ENCODE data around the gene KIF5C. TPM values are rescaled to one million over a fixed set of nuclear protein-coding genes. Genes with fewer than 3 reads are reported as not detected.

The KIF5C gene
- total and polyA plus RNA-seq, 7 donors = 0.22 to 1.1 (median 0.59) TPM

DNA sequence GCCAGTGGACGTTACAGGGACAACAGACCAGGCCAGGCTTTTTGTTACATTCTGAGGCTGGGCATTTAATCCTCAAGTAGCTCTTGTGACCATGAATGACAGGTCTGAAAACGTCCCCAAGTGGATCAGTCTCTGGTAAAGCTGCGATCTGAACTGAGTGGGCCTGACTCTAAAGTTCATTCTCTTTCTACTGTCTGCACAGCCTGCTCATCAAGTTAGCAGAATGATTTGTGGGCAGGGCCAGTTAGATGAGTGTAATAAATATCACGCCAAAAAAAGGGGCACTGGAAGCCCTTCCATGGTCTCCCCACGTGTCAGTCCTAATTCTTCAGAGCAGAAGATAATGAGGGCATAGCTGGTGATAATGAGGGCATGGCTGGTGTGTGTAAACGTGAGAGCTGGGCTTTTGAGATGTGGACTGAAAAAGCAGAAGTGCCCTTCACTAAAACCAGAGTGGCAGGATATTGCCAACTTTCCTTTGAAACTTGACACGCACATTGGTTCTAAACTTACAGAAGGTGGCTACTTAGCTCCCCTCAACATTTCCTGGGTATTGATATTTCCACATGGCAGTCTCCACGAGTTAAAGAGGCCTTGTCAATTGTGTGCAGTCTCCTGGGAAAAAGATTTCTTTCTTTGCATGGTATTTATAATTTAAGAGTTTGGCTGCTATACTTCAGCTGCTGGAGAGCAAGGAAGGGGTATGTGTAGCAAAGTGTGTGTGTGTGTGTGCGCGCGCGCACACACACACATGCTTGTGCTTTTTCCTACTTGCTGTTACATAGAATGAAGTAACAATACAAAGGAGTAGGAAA is 90.8 kb downstream of the KIF5C start:
- Histone ChIP-seq H3K36me3 (ENCODE audit: insufficient read depth in 1 of 2, low read depth in 1 of 2) (no peaks in the 10 kb centered on the region), H3K4me3 (no peak overlapping the region), H3K27ac (no peak overlapping the region), H3K9me3 (no peaks in the 10 kb centered on the region), H3K27me3 (ENCODE audit: insufficient read depth in 3 of 3, low read length in 2 of 3) (no peaks in the 10 kb centered on the region), H3K4me1 (no peaks in the 10 kb centered on the region)
- ATAC-seq = no peak
- intact Hi-C loops (cut with DNase I) = no loop called here
- DNase-seq = no peak
- WGBS, 3 donors = 56 to 66% (median 61%) methylated on average over 12 of the region's 12 CpGs
- TF ChIP-seq, protein P1, sequence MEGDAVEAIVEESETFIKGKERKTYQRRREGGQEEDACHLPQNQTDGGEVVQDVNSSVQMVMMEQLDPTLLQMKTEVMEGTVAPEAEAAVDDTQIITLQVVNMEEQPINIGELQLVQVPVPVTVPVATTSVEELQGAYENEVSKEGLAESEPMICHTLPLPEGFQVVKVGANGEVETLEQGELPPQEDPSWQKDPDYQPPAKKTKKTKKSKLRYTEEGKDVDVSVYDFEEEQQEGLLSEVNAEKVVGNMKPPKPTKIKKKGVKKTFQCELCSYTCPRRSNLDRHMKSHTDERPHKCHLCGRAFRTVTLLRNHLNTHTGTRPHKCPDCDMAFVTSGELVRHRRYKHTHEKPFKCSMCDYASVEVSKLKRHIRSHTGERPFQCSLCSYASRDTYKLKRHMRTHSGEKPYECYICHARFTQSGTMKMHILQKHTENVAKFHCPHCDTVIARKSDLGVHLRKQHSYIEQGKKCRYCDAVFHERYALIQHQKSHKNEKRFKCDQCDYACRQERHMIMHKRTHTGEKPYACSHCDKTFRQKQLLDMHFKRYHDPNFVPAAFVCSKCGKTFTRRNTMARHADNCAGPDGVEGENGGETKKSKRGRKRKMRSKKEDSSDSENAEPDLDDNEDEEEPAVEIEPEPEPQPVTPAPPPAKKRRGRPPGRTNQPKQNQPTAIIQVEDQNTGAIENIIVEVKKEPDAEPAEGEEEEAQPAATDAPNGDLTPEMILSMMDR (IDR thresholded peaks at IDR 0.05) = no peak

DNA sequence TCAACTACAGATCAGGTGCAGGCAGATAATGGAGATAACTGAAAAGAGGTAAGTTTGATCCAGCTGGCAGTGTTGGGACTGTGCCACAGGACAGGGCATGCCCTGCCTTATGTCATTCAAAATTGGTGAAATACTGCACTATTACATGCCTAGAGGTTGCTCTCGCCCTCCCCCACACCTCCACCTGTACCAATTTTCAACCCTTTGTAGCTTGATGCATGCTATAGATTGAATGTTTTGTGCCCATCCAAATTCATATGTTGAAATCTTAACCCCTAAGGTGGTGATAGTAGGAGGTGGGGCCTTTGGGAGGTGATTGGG is 91.4 kb downstream of the KIF5C start:
- Histone ChIP-seq H3K27ac (no peak overlapping the region), H3K36me3 (ENCODE audit: insufficient read depth in 1 of 2, low read depth in 1 of 2) (no peaks in the 10 kb centered on the region), H3K4me1 (no peaks in the 10 kb centered on the region), H3K4me3 (no peak overlapping the region), H3K27me3 (ENCODE audit: insufficient read depth in 3 of 3, low read length in 2 of 3) (no peaks in the 10 kb centered on the region), H3K9me3 (no peaks in the 10 kb centered on the region)
- TF ChIP-seq, protein P1 (IDR thresholded peaks at IDR 0.05) = no peak
- 95 to 100% (median 98%) methylated on average over 1 of the region's 1 CpG for WGBS, 3 donors
- ATAC-seq (no peak), DNase-seq (no peak)
- intact Hi-C loops (cut with DNase I) = no loop called here

DNA sequence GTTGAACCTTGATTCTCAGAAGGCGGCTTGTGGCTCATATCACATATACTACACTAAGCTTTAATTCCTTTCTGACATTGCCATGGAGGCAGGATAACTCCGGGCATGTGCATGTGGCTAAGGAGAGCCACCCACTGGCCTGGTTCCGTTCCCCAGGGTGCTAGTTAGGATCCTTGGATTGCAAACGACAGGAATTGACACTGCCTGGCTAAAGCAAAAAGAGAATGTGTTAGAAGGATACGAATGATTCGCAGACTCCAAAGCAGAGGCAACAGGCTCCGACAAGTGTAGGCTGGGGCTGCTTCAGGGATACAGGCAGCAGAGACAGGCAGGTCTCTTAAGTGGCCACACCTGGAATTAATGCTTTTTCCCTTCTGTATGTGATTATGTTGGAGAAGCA is 92.0 kb downstream of the KIF5C start:
- no peak overlapping the region for H3K4me3 ChIP-seq
- no peak overlapping the region for H3K27ac ChIP-seq
- TF ChIP-seq, protein P1 (IDR thresholded peaks at IDR 0.05) = no peak
- WGBS, 3 donors = 82 to 85% (median 85%) methylated on average over 7 of the region's 7 CpGs
- H3K4me1 ChIP-seq = no peaks in the 10 kb centered on the region
- H3K27me3 ChIP-seq (ENCODE audit: insufficient read depth in 3 of 3, low read length in 2 of 3) = no peaks in the 10 kb centered on the region
- no peak for DNase-seq
- no peaks in the 10 kb centered on the region for H3K36me3 ChIP-seq (ENCODE audit: insufficient read depth in 1 of 2, low read depth in 1 of 2)
- no peaks in the 10 kb centered on the region for H3K9me3 ChIP-seq
- intact Hi-C loops (cut with DNase I) = no loop called here
- no peak for ATAC-seq

DNA sequence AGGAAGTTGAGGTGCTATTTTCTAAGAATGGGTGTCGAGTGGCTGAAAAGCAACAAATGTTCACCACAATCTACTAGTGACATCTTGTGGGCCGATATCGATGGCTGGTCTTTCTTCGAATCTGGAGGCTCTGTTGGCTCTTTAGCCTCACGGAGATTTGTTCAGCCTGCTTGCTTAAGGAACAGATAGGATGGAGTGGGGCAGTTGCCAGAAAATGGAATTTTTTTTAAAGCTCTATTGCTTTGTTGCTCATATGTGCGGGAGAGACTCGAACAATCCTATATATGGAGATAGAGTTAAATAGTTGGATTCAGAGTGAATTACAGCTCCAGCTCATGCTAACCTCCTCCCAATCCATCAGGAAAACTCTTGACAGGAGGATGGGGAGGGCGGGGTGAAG is 92.6 kb downstream of the KIF5C start:
- Histone ChIP-seq H3K36me3 (ENCODE audit: insufficient read depth in 1 of 2, low read depth in 1 of 2) (no peaks in the 10 kb centered on the region), H3K4me3 (no peak overlapping the region), H3K4me1 (no peaks in the 10 kb centered on the region), H3K27me3 (ENCODE audit: insufficient read depth in 3 of 3, low read length in 2 of 3) (no peaks in the 10 kb centered on the region), H3K9me3 (no peaks in the 10 kb centered on the region), H3K27ac (no peak overlapping the region)
- ATAC-seq (no peak), DNase-seq (no peak)
- intact Hi-C loops (cut with DNase I) = no loop called here
- TF ChIP-seq, protein P1 (IDR thresholded peaks at IDR 0.05) = no peak
- WGBS, 3 donors = 67 to 71% (median 70%) methylated on average over 8 of the region's 8 CpGs

DNA sequence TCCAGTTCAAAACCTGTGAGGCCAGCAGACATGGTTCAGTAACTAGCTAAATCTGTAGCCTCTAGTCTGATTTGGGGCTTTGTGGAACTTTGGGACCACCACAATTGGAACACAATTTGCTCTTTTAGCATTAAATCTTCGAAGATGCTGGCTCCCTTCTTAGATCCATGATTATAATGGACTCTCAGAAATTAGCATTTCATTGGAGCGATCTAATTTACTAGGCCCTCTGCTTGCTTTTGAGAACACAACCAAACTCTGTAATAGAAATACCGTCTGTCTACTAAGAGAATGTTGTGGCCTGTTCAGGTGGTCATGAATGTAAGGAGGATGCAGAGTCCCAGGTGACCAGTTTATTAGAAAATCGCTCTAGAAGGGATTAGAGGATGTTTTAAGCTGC is 93.3 kb downstream of the KIF5C start:
- intact Hi-C loops (cut with DNase I) = no loop called here
- Histone ChIP-seq H3K27ac (no peak overlapping the region), H3K9me3 (no peaks in the 10 kb centered on the region), H3K4me3 (no peak overlapping the region), H3K27me3 (ENCODE audit: insufficient read depth in 3 of 3, low read length in 2 of 3) (no peaks in the 10 kb centered on the region), H3K36me3 (ENCODE audit: insufficient read depth in 1 of 2, low read depth in 1 of 2) (no peaks in the 10 kb centered on the region), H3K4me1 (no peaks in the 10 kb centered on the region)
- TF ChIP-seq, protein P1 (IDR thresholded peaks at IDR 0.05) = no peak
- no peak for DNase-seq
- ATAC-seq = no peak
- WGBS, 3 donors = 83 to 90% (median 90%) methylated on average over 4 of the region's 4 CpGs

Measured in psoas muscle (tissue), 8 donors.